ENCODE results near the gene PDE8B. TPM values are rescaled to one million over a fixed set of nuclear protein-coding genes. Genes with fewer than 3 reads are reported as not detected.
A peak's percentile ranks its signal among the peaks of the same experiment; 100 is the strongest.

The PDE8B gene
- total RNA-seq, 1 experiment from 2014 or later = 0.19 TPM

- no peak for DNase-seq (ENCODE audit: low spot score)
These were observed 81.7 kb downstream of the PDE8B start for GRCh38 chr5:77292026-77292757.

- DNase-seq (ENCODE audit: low spot score) = no peak
These were observed 83.7 kb downstream of the PDE8B start for GRCh38 chr5:77294185-77294584.

GRCh38 chr5:77295863-77296378, 85.4 kb downstream of the PDE8B start:
- DNase-seq (ENCODE audit: low spot score) = no peak

GRCh38 chr5:77298146-77298545, 87.7 kb downstream of the PDE8B start:
- DNase-seq (ENCODE audit: low spot score) = no peak

GRCh38 chr5:77300451-77300850, 90.0 kb downstream of the PDE8B start:
- no peak for DNase-seq (ENCODE audit: low spot score)

- peak; percentile 42 for DNase-seq (ENCODE audit: low spot score)
These were observed 91.0 kb downstream of the PDE8B start for GRCh38 chr5:77301447-77301883.

- DNase-seq (ENCODE audit: low spot score) = no peak
These were observed 91.8 kb downstream of the PDE8B start for GRCh38 chr5:77302247-77302646.

- DNase-seq (ENCODE audit: low spot score) = no peak
These were observed 92.2 kb downstream of the PDE8B start for GRCh38 chr5:77302653-77303052.

- DNase-seq (ENCODE audit: low spot score) = no peak
These were observed 93.9 kb downstream of the PDE8B start for GRCh38 chr5:77304388-77304787.

GRCh38 chr5:77305222-77305846, 94.9 kb downstream of the PDE8B start:
- DNase-seq (ENCODE audit: low spot score) = no peak

GRCh38 chr5:77305956-77306355, 95.5 kb downstream of the PDE8B start:
- DNase-seq (ENCODE audit: low spot score) = no peak

- no peak for DNase-seq (ENCODE audit: low spot score)
These were observed 96.1 kb downstream of the PDE8B start for GRCh38 chr5:77306531-77306930.

GRCh38 chr5:77308154-77308960, 97.9 kb downstream of the PDE8B start:
- DNase-seq (ENCODE audit: low spot score) = no peak

GRCh38 chr5:77309140-77309539, 98.7 kb downstream of the PDE8B start:
- no peak for DNase-seq (ENCODE audit: low spot score)

GRCh38 chr5:77310494-77311213, 100.2 kb downstream of the PDE8B start:
- no peak for DNase-seq (ENCODE audit: low spot score)

- DNase-seq (ENCODE audit: low spot score) = no peak
These were observed 100.7 kb downstream of the PDE8B start for GRCh38 chr5:77311214-77311571.

GRCh38 chr5:77312413-77312812, 101.9 kb downstream of the PDE8B start:
- DNase-seq (ENCODE audit: low spot score) = no peak

- DNase-seq (ENCODE audit: low spot score) = no peak
These were observed 106.6 kb downstream of the PDE8B start for GRCh38 chr5:77316871-77317661.

GRCh38 chr5:77318060-77318459, 107.6 kb downstream of the PDE8B start:
- no peak for DNase-seq (ENCODE audit: low spot score)

GRCh38 chr5:77319117-77319804, 108.8 kb downstream of the PDE8B start:
- no peak for DNase-seq (ENCODE audit: low spot score)

Data from H4 (cell line).